ENCODE data around the gene RASAL1.

The RASAL1 gene

DNA sequence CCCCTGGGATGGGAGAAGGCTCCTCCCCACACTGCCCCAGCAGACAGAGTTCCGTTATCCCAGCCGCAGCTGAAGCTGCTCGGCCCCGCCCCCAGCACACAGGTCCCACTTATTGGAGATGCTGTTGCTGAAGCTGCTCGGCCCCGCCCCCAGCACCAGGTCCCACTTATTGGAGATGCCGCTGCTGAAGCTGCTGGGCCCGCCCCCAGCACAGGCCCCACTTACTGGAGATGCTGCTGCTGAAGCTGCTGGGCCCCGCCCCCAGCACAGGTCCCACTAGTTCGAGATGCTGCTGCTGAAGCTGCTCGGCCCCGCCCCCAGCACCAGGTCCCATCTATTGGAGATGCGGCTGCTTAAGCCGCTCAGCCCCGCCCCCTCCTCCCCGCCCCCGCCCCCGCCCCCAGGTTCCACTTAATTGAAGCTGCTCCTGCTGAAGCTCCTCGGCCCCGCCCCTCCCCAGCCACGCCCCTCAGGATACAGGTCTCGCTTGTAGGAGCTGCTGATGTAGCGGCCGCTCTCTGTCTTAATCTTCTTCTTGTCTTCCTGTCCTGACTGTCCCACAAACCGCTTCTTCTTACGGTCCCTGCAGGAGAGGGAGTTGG is 26.0 kb upstream of the RASAL1 start:
- TF ChIP-seq CTCF (IDR thresholded peaks at IDR 0.05; ENCODE audit: extremely low read depth, missing control alignments) = no peak
- peak; percentile 66 for DNase-seq (ENCODE audit: low spot score)

- no peak for TF ChIP-seq CTCF (IDR thresholded peaks at IDR 0.05; ENCODE audit: extremely low read depth, missing control alignments)
These were observed 24.4 kb upstream of the RASAL1 start for GRCh38 chr12:113159937-113160336.

GRCh38 chr12:113158439-113159203 is 23.1 kb upstream of the RASAL1 start:
- no peak for DNase-seq (ENCODE audit: low spot score)
- no peak for TF ChIP-seq CTCF (IDR thresholded peaks at IDR 0.05; ENCODE audit: extremely low read depth, missing control alignments)

More at GRCh38 chr12:113159937-113160336, 24.4 kb upstream of the RASAL1 start:
- no peak for DNase-seq (ENCODE audit: low spot score)

- peak; percentile 21 for DNase-seq (ENCODE audit: low spot score)
- no peak for TF ChIP-seq CTCF (IDR thresholded peaks at IDR 0.05; ENCODE audit: extremely low read depth, missing control alignments)
These were observed 21.8 kb upstream of the RASAL1 start for GRCh38 chr12:113157218-113157859.

DNA sequence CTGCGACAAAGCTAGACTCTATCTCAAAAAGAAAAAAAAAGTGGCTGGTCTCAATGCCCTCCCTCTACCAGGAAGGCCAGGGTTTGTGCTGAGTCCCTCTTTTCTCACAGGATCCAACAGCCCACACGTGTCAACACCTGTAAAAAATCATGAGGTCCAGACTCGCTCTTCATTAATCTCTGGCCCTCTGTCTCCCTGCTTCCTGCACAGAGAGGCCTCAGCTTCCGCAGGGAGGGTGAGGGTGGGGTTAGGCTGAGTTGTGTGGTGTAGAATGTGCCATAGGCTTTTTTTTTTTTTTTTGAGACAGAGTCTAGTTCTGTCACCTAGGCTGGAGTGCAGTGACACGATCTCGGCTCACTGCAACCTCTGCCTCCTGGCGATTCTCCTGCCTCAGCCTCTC is 20.1 kb upstream of the RASAL1 start:
- no peak for TF ChIP-seq CTCF (IDR thresholded peaks at IDR 0.05; ENCODE audit: extremely low read depth, missing control alignments)
- DNase-seq (ENCODE audit: low spot score) = no peak

GRCh38 chr12:113155060-113155459 is 19.5 kb upstream of the RASAL1 start:
- TF ChIP-seq CTCF (IDR thresholded peaks at IDR 0.05; ENCODE audit: extremely low read depth, missing control alignments) = no peak
- no peak for DNase-seq (ENCODE audit: low spot score)

- TF ChIP-seq CTCF (IDR thresholded peaks at IDR 0.05; ENCODE audit: extremely low read depth, missing control alignments) = no peak
- DNase-seq (ENCODE audit: low spot score) = peak; percentile 76
These were observed 18.9 kb upstream of the RASAL1 start for GRCh38 chr12:113154351-113154973.
